Occipital lobe (tissue), 2 donors: ENCODE data around the gene PLXNA1. TPM values are rescaled to one million over a fixed set of nuclear protein-coding genes. Genes with fewer than 3 reads are reported as not detected.

ENCODE experiments used
- DNase-seq: peaks from one replicate; lab custom pipeline; 2025; lab: John Stamatoyannopoulos, UW
- total RNA-seq: library from RNA; depleted of rRNA; stranded (reverse); fragments of >200 nt; gene quantifications from one replicate; pipeline ENCODE4 v1.2.3, GENCODE V29; 2014

PLXNA1 gene
- total RNA-seq, 1 donor from 2014 or later: 47.7 TPM

GRCh38 chr3:127002195-127003174, 19.6 kb downstream of the PLXNA1 start:
- DNase-seq: peak; percentile 47

- DNase-seq: no peak
These were observed 20.2 kb downstream of the PLXNA1 start for GRCh38 chr3:127003175-127003555.

GRCh38 chr3:127003601-127004280, 20.8 kb downstream of the PLXNA1 start:
- no peak for DNase-seq

- DNase-seq: no peak
These were observed 21.9 kb downstream of the PLXNA1 start for GRCh38 chr3:127004641-127005397.

- no peak for DNase-seq
These were observed 23.1 kb downstream of the PLXNA1 start for GRCh38 chr3:127005864-127006500.

GRCh38 chr3:127006781-127007436, 24.0 kb downstream of the PLXNA1 start:
- DNase-seq: no peak

GRCh38 chr3:127008236-127008635, 25.3 kb downstream of the PLXNA1 start:
- no peak for DNase-seq

- DNase-seq: no peak
These were observed 26.6 kb downstream of the PLXNA1 start for GRCh38 chr3:127009531-127009930.

- no peak for DNase-seq
These were observed 28.5 kb downstream of the PLXNA1 start for GRCh38 chr3:127011270-127011992.

- DNase-seq: no peak
These were observed 29.2 kb downstream of the PLXNA1 start for GRCh38 chr3:127012091-127012490.

GRCh38 chr3:127013181-127013580, 30.3 kb downstream of the PLXNA1 start:
- DNase-seq: no peak

GRCh38 chr3:127013758-127014535, 31.0 kb downstream of the PLXNA1 start:
- DNase-seq: no peak

- DNase-seq: no peak
These were observed 31.8 kb downstream of the PLXNA1 start for GRCh38 chr3:127014536-127015281.

- peak; percentile 18 for DNase-seq
These were observed 32.5 kb downstream of the PLXNA1 start for GRCh38 chr3:127015282-127016042.

GRCh38 chr3:127016043-127016343, 33.1 kb downstream of the PLXNA1 start:
- no peak for DNase-seq

- DNase-seq: no peak
These were observed 33.5 kb downstream of the PLXNA1 start for GRCh38 chr3:127016461-127016860.

- no peak for DNase-seq
These were observed 34.3 kb downstream of the PLXNA1 start for GRCh38 chr3:127017229-127017628.

- DNase-seq: no peak
These were observed 34.9 kb downstream of the PLXNA1 start for GRCh38 chr3:127017781-127018180.
